GM10248 (cell line): ENCODE data around the gene PLEKHA8.

Experiments
- CTCF ChIA-PET: fragments of 300-600 bp; sonication (Branson Sonifier 250); formaldehyde crosslinking; extraction: SDS; loops from one replicate; lab custom pipeline; 2021; ENCODE audit warnings: antibody characterized with exemption; lab: Yijun Ruan, JAX
- POLR2A ChIA-PET: fragments of 350-650 bp; sonication (Branson Sonifier 250); formaldehyde crosslinking; extraction: SDS; loops from one replicate; lab custom pipeline; 2020; ENCODE audit warnings: antibody characterized with exemption; lab: Yijun Ruan, JAX
- DNase-seq: peaks from one replicate; pipeline ENCODE4 v3.0.0; 2012; ENCODE audit errors: extremely low spot score
- CTCF ChIP-seq: IDR thresholded peaks from 2 replicates; pipeline ENCODE4 v1.5.1; 2012; ENCODE audit warnings: mild to moderate bottlenecking, low read depth; ENCODE audit errors: extremely low read depth, missing control alignments, control extremely low read depth

PLEKHA8 gene

GRCh38 chr7:30027065-30027456 lies 1.2 kb upstream of the PLEKHA8 start:
- POLR2A ChIA-PET = interaction anchor here (0.6 kb wide), 1 partner anchor 11 kb away, joined by 8 read pairs; no protein-coding TSS in a partner anchor

GRCh38 chr7:30027740-30028215 lies 434 bp upstream of the PLEKHA8 start:
- POLR2A ChIA-PET = no interaction called here
- no peak for TF ChIP-seq CTCF
- DNase-seq = no peak
- CTCF ChIA-PET = interaction anchor here (1.0 to 1.6 kb wide), 2 partner anchors 34 to 40 kb away, joined by 3 to 4 read pairs; no protein-coding TSS in a partner anchor

More at GRCh38 chr7:30027065-30027456, 1.2 kb upstream of the PLEKHA8 start:
- no peak for TF ChIP-seq CTCF
- CTCF ChIA-PET = interaction anchor here (1.0 to 1.6 kb wide), 2 partner anchors 35 to 39 kb away, joined by 3 to 4 read pairs; no protein-coding TSS in a partner anchor
- peak; percentile 57 for DNase-seq

- DNase-seq = peak; percentile 48
Measured at GRCh38 chr7:30028749-30029635, 780 bp downstream of the PLEKHA8 start.

GRCh38 chr7:30029696-30030095 lies 1.5 kb downstream of the PLEKHA8 start:
- no peak for DNase-seq
- no peak for TF ChIP-seq CTCF
- CTCF ChIA-PET = interaction anchor here (0.6 to 3.0 kb wide), 4 partner anchors 13 to 253 kb away, joined by 3 to 9 read pairs (median 6); no protein-coding TSS in a partner anchor
- POLR2A ChIA-PET = no interaction called here

More at GRCh38 chr7:30028749-30029635, 780 bp downstream of the PLEKHA8 start:
- CTCF ChIA-PET = interaction anchor here (0.6 to 3.0 kb wide), 4 partner anchors 13 to 254 kb away, joined by 3 to 9 read pairs (median 6); no protein-coding TSS in a partner anchor
- POLR2A ChIA-PET = interaction anchor here (0.6 kb wide), 1 partner anchor 33 kb away, joined by 3 read pairs; no protein-coding TSS in a partner anchor
- TF ChIP-seq CTCF = no peak

GRCh38 chr7:30032310-30033125 lies 4.3 kb downstream of the PLEKHA8 start:
- POLR2A ChIA-PET = no interaction called here
- DNase-seq = no peak
- CTCF ChIA-PET = interaction anchor here (1.8 kb wide), 1 partner anchor 29 kb away, joined by 6 read pairs; no protein-coding TSS in a partner anchor

More at GRCh38 chr7:30032310-30033125, 4.3 kb downstream of the PLEKHA8 start:
- TF ChIP-seq CTCF = no peak
